Testis (tissue), 2 donors: ENCODE data around the gene IL1RL2.

Source experiments
- POLR2A ChIP-seq: fragments of 450-650 bp; IDR thresholded peaks from one replicate; pipeline ENCODE4 v1.6.1; 2017; ENCODE audit warnings: antibody characterized with exemption, mild to moderate bottlenecking, moderate library complexity
- TF ChIP-seq, protein P1 (sequence below), 3 experiments: fragments of 450-650 bp in 2 of 3; fragments of 200-600 bp in 1 of 3; sonication (generic) in 1 of 3; IDR thresholded peaks; one replicate each; pipeline ENCODE4 v1.5.1; 2016 to 2019; ENCODE audit warnings: antibody characterized with exemption in 3 of 3, mild to moderate bottlenecking in 2 of 3, moderate library complexity in 1 of 3

- TF ChIP-seq, protein P1, sequence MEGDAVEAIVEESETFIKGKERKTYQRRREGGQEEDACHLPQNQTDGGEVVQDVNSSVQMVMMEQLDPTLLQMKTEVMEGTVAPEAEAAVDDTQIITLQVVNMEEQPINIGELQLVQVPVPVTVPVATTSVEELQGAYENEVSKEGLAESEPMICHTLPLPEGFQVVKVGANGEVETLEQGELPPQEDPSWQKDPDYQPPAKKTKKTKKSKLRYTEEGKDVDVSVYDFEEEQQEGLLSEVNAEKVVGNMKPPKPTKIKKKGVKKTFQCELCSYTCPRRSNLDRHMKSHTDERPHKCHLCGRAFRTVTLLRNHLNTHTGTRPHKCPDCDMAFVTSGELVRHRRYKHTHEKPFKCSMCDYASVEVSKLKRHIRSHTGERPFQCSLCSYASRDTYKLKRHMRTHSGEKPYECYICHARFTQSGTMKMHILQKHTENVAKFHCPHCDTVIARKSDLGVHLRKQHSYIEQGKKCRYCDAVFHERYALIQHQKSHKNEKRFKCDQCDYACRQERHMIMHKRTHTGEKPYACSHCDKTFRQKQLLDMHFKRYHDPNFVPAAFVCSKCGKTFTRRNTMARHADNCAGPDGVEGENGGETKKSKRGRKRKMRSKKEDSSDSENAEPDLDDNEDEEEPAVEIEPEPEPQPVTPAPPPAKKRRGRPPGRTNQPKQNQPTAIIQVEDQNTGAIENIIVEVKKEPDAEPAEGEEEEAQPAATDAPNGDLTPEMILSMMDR (IDR thresholded peaks at IDR 0.05) = peak; percentile 48 to 67 (median 65)
- no peak for TF ChIP-seq POLR2A
These were observed 20.5 kb upstream of the IL1RL2 start for GRCh38 chr2:102166189-102166845.
